WI38 (cell line): ENCODE measurements around the gene MAGI1.

Experiments
- H3K4me3 ChIP-seq: 2 replicates; pipeline ENCODE4 v1.5.1; 2011; ENCODE audit warnings: low read depth, mild to moderate bottlenecking, control low read depth, low read length
- TF ChIP-seq, protein P1 (sequence below): IDR thresholded peaks from 2 replicates; pipeline ENCODE4 v1.5.1; 2012; ENCODE audit warnings: low read depth, mild to moderate bottlenecking, control low read depth, low read length

MAGI1 gene

DNA sequence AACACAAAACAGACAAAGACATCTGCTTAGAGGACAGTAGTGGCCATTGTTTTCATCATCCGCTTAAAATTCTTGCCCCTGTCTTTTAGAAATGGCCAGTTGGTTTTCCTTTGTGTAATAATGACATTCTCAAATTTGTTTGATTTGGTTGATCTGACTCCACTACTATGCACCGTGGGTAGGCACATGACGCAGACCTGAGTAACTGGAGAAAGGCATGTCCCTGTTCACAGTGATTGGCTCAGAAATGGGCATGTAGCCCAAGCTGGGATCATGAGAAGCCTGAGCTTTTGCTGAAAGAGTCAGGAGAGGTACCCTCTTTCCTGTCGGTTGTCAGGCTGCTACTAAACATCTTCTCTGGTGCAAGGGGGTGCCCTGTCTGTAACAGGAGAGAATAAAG is 36.6 kb upstream of the MAGI1 start:
- no peak overlapping the region for H3K4me3 ChIP-seq
- TF ChIP-seq, protein P1, sequence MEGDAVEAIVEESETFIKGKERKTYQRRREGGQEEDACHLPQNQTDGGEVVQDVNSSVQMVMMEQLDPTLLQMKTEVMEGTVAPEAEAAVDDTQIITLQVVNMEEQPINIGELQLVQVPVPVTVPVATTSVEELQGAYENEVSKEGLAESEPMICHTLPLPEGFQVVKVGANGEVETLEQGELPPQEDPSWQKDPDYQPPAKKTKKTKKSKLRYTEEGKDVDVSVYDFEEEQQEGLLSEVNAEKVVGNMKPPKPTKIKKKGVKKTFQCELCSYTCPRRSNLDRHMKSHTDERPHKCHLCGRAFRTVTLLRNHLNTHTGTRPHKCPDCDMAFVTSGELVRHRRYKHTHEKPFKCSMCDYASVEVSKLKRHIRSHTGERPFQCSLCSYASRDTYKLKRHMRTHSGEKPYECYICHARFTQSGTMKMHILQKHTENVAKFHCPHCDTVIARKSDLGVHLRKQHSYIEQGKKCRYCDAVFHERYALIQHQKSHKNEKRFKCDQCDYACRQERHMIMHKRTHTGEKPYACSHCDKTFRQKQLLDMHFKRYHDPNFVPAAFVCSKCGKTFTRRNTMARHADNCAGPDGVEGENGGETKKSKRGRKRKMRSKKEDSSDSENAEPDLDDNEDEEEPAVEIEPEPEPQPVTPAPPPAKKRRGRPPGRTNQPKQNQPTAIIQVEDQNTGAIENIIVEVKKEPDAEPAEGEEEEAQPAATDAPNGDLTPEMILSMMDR: no peak

DNA sequence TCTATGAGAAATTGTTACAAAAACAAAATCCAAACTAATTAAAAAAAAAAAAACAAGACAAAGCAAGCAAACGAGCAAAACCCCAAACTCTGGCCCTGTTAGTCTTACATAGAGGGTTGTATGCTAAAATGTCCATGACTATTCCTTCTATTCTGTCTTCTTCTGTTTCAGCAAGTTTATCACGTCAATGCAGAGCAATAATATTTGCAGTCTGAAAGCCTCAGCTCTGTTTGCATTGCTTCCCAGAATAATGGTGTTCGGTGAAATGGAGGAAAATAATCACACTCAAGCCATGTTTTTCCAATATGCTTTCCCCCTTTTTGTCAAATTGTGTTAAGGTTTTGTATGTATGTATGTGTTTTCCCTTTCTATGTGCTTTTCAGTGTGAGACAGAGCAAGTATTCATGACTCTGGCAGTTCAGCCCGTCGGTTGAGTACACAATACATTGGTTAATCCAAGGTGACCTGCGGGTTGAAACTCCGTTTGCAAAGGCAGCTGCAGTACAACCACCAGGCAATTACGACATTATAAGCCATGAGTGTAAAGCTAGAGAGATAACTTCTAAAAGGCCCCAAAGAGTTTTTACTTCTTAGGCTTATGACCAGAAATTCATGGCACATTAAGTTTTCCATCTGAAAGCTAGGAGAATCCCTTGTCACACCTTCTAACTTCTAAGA is 34.9 kb upstream of the MAGI1 start:
- TF ChIP-seq, protein P1: no peak
- no peak overlapping the region for H3K4me3 ChIP-seq

DNA sequence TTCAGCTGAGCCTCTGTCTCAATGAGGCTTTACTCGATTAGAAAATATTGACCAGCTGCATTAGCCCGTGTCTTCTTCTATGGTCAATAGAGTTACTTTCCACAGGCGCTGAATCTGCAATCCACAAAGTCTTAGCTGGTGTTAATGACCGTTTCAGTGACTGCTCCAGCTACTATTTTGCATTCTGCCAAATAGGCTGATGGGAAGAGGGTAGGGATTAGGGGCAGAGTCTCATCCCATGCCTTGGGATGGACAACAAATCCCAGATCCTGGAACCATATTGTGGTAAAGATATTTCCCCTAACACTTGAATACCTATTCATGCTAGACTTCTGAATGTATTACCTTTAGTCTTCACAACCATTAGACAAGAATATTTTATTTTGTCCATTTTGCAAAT is 29.5 kb upstream of the MAGI1 start:
- TF ChIP-seq, protein P1: no peak
- H3K4me3 ChIP-seq: no peak overlapping the region

DNA sequence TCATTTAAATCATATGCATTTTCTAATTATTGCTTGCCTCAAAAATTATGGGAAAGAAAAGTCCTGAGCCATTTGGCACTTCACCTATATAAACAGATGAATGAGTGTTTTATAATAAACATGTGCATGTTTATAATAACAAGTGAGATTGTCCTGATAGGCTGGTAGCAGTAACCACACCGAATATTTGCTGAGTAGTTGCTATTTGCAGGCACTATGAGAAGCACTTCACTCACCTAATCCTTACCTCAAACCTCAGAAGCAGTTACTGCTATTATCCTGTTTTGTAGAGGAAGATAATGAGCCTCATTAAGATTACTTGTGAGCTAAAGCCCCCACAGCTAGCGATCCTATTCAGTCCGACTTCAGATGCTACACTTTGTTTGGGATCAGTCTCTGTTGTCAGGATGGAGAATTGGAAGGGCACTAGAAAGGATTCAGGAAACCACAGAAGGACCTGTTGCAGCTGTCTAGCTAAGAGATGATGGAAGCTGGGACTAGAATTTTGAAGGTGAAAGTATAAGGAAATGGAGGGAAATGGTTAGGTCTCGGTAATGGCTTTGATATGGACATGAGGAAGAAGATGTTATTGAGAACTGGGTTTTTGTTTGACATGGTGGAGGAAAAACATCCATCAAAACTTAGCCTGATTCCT is 28.4 kb upstream of the MAGI1 start:
- TF ChIP-seq, protein P1: no peak
- no peak overlapping the region for H3K4me3 ChIP-seq

DNA sequence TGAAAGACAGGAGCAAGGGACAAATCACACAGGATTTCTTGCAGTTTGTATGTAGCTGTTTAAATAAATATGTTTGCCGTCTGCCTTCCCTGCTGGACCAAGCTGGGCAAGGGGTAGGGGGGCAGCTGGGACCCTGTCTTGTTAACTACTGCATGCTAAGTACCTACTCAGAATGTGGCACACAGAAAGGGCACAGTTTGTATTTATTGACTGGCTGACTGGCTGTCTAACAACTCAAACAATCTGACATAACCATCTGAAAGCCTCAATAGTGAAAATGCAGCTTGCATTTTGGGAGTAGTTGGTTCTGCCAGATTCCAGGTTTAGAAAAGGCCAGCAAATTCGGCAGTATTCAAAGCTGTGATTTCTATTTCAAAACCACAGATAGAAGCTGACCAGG is 16.6 kb upstream of the MAGI1 start:
- TF ChIP-seq, protein P1: no peak
- no peak overlapping the region for H3K4me3 ChIP-seq

DNA sequence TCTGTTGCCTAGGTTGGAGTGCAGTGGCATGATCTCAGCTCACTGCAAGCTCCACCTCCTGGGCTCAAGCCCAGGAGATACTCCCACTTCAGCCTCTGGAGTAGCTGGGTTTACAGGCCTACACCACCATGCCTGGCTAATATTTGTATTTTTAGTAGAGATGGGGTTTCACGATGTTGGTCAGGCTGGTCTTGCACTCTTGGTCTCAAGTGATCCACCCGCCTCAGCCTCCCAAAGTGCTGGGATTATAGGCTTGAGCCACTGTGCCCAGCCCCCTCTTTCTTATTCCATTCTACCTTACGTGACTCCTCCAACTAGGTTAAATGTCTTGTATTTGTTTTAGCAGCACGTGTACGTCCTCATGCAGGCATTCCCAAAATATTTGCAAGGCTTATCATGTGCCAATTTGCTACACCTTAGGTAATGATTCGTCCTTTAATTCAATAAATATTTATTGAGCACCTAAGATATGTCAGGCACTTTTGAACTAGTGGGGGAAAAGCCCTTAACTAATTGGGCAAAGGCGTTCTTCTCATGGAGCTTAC is 14.9 kb upstream of the MAGI1 start:
- TF ChIP-seq, protein P1: no peak
- H3K4me3 ChIP-seq: no peak overlapping the region

DNA sequence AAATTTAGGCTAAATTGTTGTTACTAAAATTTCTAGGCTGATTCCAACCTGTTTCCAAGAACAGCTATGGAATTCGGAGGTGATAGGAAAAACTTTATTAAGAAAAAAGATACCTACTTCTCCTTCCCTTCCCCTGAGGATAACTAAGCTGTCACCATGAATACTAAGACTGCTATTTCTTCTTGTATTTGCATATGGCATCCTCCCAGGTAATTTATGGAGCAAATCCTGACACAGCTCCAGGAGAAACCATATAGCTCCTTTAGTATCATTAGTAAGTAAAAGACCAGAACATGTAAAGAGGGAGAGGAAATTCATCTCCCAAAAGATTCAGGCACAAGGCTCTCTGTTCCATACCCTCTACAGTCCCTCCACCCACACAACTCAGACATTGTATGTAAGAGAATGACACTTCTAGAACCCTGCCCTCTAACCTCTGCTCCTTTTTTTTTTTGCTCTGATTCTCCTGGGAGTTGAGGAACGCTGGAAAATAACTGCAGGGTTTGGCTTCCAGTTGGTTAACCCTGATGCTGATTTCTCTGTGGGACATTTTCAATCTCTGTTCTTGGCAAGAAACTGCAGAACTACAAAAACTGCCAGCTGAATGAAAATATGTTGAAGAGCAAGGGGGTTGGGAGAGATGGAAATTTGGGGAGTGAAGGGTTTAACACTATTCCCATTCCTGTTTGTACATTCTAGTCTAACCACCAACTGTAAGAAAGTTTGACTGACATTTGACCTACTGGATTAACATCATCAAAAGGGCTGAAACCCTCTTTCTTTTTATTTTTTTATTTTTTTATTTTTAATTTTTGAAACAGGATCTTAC is 14.2 kb upstream of the MAGI1 start:
- H3K4me3 ChIP-seq: no peak overlapping the region
- TF ChIP-seq, protein P1: no peak
